GM19328 (cell line): ENCODE data around the gene ABHD15.

Experiments
- ATAC-seq: cut with Tn5 transposase; IDR thresholded peaks from one replicate; pipeline ENCODE4 v1.9.1; 2021; ENCODE audit warnings: mild to moderate bottlenecking, moderate library complexity; ENCODE audit not compliant: unreplicated experiment

Gene ABHD15, protein sequence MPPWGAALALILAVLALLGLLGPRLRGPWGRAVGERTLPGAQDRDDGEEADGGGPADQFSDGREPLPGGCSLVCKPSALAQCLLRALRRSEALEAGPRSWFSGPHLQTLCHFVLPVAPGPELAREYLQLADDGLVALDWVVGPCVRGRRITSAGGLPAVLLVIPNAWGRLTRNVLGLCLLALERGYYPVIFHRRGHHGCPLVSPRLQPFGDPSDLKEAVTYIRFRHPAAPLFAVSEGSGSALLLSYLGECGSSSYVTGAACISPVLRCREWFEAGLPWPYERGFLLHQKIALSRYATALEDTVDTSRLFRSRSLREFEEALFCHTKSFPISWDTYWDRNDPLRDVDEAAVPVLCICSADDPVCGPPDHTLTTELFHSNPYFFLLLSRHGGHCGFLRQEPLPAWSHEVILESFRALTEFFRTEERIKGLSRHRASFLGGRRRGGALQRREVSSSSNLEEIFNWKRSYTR

GRCh38 chr17:29566473-29567303 lies at the start of gene ABHD15:
Gene ABHD15, minus strand, starts transcription at chr17:29567037. Its CDS starts 71 bp downstream, at chr17:29566966.
- no peak for ATAC-seq

- peak; percentile 45 for ATAC-seq
Measured at GRCh38 chr17:29615492-29616299, 48.9 kb upstream of the ABHD15 start.

- ATAC-seq = peak; percentile 5
Measured at GRCh38 chr17:29615048-29615385, 48.2 kb upstream of the ABHD15 start.

- ATAC-seq = no peak
Measured at GRCh38 chr17:29614349-29615047, 47.7 kb upstream of the ABHD15 start.

DNA sequence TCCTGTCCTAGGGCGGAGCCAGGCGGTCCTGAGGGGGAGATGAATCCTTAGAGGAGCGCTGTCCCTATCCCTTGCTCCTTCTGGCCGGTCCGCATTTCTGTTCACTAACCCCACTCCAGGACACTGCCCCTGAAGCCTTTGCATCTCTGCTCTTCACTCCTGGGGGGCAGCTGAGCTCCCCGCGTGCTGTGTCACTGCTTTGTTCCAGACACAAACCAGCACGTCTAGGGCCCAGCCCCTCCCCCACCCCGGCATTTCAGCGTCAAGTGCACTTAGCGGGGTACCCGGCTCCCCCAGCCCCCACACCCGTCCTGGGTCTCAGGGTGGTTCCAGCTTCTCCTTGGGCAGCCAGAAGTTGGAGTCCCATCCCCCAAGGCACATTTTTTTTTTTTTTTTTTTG lies 47.0 kb upstream of the ABHD15 start:
- ATAC-seq = no peak

GRCh38 chr17:29613352-29613837 lies 46.6 kb upstream of the ABHD15 start:
- no peak for ATAC-seq

DNA sequence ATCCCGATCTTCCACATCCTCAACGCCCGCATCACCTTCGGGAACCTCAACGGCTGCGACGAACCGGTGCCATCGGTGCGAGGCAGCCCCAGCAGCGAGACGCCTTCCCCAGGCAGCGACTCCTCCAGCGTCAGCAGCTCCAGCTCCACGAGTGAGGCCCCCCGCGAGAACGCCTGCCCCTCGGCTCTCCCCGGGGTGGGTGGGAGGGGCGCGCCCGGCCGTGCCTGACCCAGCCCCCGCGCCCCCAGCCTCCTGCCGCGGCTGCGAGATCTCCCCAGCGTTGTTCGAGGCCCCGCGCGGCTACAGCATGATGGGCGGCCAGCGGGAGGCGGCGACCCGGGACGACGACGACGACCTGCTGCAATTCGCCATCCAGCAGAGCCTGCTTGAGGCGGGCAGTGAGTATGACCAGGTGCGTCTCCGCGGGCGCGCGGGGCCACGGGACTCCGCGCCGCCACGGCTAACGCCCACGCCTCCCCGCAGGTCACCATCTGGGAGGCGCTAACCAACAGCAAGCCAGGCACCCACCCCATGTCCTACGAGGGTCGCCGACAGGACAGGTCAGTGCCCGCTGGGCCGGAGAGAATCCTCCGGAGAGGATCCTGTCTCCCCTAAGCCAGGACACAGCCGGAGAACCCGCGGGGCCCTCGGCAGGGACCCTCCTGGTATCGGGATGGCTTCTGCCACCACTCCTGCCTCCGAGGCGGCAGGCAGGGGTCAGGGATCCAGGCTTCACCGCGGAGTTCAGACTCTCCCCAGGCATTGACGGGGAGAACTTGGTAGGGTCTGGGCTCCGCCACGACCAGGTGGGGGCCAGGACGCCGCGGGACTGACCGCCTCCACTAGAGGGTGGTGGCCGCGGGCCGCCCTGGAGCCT lies 45.8 kb upstream of the ABHD15 start:
- ATAC-seq = no peak

DNA sequence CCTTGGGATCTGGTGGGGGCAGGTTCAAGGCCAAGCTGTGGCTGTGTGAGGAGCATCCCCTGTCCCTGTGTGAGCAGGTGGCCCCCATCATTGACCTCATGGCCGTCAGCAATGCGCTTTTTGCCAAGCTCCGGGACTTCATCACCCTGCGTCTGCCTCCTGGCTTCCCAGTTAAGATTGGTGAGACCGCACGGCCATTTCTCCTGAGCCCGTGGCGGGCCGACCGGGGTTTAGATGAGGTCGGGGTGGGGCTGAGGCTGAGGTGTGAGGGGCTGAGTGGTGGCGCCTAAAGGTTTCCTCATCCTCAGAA lies 45.2 kb upstream of the ABHD15 start:
- ATAC-seq = no peak

GRCh38 chr17:29611351-29612093 lies 44.7 kb upstream of the ABHD15 start:
- no peak for ATAC-seq

DNA sequence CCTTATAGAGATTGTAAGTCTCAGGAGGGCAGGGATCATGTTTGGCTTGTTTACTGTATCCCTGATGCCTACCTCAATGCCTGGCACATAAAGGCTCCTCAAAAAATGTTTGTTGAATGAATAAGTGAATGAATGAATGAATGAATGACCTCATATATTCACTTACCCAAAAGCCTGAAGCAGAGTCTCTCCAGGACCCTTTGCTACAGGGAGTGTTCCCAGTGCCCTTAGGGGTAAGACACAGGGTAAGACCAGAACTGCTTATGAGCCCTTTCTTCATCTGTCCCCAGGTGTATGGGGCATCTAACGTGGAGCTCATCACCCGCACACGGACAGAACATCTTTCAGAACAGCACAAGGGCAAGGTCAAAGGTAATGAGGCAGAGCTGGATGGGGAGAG lies 43.6 kb upstream of the ABHD15 start:
- no peak for ATAC-seq

DNA sequence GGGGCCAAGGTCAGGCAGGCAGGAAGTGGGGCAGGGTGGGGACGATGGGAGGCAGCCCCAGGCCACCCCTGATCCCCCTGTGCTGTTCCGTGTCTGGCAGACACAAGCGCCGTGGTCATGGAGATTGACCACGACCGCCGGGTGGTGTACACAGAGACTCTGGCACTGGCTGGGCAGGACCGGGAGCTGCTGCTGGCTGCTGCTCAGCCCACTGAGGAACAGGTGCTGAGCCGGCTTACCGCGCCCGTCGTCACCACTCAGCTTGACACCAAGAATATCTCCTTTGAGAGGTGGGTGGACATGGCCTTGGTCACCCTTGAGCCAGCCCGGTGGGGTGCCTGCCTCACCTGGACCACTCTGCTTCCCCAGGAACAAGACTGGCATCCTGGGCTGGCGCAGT lies 42.1 kb upstream of the ABHD15 start:
- ATAC-seq = no peak

DNA sequence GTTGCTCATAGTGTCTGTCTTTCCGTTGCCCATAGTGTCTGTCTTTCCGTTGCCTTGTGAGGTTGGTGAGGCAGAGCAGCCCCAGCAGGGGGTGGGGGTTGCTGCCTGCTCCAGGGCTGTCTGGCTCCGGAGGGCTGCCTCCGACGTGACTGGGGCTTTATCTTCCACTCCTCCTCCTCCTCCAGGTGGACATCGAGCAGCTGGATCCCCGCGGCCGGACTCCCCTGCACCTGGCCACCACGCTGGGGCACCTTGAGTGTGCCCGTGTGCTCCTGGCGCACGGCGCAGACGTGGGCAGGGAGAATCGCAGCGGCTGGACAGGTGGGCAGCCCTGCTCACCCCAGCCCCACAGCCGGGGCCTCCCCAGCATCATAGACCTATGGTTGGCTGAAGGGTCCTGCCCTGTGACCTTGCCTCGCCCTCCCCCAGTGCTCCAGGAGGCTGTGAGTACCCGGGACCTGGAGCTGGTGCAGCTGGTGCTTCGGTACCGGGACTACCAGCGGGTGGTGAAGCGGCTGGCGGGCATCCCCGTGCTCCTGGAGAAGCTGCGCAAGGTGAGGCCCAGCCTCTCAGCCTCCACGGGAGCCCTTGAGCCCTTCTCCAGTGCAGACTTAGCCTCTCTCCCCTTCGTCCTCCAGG lies 40.8 kb upstream of the ABHD15 start:
- no peak for ATAC-seq

DNA sequence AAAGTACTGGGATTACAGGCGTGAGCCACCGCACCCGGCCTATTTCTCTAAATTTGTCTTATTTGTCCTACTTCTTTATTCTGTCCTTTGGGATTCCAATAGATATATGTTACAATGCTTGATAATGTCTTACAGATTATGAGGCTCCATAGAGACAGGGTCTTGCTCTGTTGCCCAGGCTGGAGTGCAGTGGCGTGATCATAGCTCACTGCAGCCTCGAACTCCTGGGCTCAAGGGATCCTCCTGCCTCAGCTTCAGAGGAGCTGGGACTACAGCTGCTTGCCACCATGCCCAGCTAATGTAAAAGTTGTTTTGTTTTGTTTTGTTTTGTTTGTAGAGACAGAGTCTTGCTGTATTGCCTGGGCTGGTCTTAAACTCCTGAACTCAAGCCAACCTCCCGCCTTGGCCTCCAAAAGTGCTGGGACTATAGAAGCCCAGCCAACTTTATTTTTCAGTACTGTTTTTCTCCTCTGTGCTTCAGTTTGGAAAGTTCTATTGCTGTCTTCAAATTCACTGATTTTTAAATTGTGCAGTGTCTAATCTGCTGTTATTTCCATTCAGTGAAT lies 36.4 kb upstream of the ABHD15 start:
- no peak for ATAC-seq

- ATAC-seq = no peak
Measured at GRCh38 chr17:29597361-29598172, 30.7 kb upstream of the ABHD15 start.

- ATAC-seq = no peak
Measured at GRCh38 chr17:29596811-29597210, 30.0 kb upstream of the ABHD15 start.

GRCh38 chr17:29595943-29596774 lies 29.3 kb upstream of the ABHD15 start:
- no peak for ATAC-seq
